HG03439 (cell line): ENCODE data around the gene ETF1.

Source experiments
- ATAC-seq: cut with Tn5 transposase; IDR thresholded peaks from one replicate; pipeline ENCODE4 v1.9.1; 2021; ENCODE audit warnings: mild to moderate bottlenecking, moderate library complexity; ENCODE audit not compliant: unreplicated experiment

Gene ETF1

DNA sequence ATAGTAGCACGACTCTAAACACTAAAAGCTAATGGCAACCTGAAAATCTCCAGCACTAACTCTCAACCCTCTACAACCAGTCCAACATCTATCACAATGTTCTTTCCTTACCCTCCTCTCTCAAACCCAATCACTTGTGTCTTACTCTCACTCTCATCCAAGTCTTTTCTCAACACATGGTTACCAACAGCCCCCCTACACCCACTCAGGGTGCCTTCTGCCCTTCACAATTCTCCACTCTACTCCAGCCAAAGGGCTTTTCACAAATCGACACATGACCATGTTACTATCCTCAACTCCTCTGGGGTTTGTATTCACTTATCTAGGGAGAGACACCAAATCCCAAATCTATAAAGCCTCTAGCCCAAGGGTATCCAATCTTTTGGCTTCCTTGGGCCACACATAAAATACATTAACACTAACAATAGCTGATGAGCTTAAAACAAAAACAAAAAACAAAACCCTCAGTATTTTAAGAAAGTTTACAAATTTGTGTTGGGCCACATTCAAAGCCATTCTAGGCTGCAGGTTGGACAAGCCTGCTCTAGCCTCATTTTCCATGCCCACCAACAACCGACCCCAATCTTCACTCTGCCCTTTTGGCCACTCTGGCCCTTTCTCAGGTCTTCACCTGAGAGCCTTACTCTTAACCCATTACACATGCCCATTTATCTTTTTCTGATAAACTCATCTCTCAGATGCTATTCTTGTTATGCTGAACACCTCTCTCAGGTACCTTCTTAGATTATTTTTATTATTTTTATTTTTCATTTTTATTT lies 20.5 kb upstream of the ETF1 start:
- no peak for ATAC-seq

DNA sequence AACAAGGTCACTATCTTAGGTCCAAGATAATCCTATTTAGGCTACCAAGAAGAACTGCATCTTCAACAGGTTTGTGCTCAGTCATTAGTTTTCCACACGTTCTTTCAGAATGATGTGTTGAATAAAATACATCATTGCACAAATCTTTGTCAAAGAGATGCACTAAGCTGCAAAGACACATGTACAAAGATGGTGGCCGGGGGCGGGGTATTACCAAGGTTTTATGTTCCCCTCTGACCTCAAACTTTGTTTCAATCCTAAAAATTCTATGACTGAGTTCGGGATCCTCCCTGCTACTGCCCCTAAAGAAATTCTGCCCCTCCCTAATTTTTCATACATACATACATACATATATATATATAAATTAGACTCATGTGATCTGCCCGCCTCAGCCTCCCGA lies 17.9 kb upstream of the ETF1 start:
- ATAC-seq, result no peak

DNA sequence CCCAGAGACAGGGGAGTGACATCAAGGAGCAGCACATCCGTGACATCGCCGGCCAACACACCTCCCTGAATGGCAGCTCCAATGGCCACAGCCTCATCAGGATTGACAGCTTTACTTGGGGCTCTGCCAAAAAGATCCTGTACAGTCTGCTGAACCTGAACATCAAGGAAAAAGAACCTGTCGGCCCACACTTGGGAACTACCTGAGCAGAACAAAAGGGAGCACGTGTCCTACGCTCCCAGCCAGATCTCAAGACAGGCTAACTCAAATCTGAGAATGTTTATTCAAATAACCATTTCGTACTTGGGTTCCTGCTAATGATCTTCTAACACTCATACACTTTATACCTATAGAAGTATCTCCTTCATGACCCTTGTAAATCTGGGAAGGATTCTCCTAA lies 16.9 kb upstream of the ETF1 start:
- no peak for ATAC-seq

DNA sequence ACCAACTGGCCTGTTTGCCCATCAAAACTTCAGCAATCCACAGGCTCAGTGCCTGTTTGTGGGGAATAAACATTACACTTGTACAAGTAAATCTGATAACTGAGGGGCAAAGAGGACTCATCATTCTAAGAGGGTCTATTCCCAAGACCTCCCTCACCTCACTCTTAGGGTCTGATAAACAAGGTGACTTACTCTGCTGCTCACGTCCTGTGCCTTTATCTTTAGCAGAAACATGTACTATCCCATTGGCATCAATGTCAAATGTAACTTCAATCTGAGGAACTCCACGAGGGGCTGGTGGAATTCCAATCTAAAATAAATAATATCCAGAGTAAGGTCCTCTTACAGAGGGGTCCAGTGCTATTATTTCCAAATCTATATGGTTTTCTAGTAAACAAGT lies 14.6 kb upstream of the ETF1 start:
- ATAC-seq, result no peak

DNA sequence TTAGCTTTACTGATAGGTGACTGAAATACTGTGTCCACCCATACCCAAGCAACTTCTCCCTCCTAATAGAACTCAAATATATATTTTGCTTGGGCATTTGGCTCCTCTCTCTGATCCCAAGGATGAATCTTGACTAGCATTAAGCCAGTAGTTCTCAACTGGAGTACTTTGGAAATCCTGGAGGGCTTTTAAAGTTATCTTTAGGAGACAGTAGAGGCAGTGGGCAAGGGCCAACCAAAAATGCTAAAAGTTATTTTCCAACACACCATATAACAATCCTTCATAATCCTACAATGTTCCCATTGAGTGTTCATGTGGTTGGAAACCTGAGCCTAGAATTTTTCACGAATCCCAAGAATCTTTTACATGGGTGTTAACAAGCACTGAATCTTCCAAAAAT lies 11.1 kb upstream of the ETF1 start:
- no peak for ATAC-seq

DNA sequence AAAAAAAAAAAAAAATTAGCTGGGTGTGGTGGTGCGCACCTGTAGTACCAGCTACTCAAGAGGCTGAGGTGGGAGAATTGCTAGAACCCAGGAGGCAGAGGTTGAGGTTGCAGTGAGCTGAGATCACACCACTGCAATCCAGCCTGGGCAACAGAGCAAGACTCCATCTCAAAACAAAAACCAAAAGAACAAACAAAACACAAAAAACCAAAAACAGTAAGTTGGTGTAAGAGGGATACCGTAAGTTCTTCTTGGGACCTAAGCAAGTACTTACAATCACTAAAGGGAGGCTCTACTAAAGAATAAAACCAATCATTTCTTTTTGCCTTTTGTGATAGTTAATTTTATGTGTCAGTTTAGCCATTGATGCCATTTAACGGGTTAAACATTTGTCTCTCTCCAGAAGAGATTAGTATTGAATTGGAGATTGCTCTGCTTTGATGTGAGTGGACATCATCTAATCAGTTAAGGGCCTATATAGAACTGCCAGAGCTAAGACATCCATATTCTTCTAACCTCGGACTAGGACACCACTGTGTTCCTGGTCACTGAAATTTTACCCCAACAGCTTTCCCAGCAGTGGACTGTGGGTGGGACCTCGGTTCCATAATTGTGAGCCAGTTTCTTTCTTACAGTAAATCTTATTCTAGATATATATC lies 10.5 kb upstream of the ETF1 start:
- no peak for ATAC-seq

DNA sequence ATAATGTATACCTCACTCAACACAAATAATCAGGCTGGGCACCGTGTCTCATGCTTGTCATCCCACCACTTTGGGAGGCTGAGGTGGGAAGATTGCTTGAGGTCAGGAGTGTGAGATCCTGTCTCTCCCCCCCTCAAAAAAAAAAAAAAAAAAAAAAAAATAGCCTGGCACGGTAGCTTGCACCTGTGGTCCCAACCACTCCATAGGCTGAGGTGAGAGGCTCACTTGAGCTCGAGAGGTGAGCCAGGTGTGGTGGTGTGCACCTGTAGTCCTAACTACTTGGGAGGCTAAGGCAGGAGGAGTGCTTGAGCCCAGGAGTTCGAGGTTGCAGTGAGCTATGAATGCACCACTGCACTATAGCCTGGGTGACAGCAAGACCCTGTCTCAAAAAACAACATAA lies 9.6 kb upstream of the ETF1 start:
- no peak for ATAC-seq

DNA sequence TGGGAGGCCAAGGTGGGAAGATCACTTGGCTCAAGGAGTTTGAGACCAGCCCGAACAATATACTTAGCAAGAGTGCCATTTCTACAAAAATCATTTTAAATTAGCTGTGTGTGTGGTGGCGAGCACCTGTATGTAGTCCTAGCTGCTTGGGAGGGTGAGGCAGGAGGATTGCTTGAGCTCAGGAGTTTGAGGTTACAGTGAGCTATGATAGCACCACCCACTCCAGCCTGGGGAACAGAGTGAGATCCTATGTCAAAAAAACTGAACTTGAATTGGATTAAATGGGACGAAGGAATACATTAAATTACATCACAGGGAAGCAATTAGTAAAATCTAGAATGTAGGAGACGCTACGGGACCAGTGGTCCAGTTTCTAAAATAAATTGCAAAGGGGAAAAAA lies 6.4 kb upstream of the ETF1 start:
- ATAC-seq, result no peak

DNA sequence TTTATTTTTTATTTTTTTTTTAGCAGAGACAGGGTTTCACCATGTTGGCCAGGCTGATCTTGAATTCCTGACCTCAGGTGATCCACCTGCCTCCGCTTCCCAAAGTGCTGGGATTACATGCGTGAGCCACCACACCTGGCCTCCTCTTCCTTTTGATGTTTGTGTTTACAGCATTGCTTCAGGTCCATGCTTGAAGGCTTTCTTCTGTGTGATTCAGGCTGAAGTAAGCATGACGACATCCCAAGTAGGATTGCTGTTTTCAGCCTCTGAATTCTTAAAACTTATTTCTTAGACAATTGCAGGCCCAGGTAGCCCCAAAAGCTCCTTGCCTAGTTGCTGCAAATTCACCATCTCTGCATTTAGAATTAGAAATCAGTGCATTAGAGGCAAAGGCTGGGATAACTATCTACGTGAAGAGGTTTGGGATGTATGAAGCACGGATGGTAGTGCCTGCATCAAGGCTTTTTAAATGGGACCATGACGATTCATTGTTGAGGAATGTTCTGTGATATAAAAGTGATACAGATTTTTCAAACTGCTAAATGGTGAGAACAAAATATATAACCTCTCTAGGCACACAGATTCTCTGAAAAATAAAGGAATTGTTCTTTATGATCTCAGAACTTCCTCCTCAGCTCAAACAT lies 3.0 kb upstream of the ETF1 start:
- ATAC-seq, result no peak

DNA sequence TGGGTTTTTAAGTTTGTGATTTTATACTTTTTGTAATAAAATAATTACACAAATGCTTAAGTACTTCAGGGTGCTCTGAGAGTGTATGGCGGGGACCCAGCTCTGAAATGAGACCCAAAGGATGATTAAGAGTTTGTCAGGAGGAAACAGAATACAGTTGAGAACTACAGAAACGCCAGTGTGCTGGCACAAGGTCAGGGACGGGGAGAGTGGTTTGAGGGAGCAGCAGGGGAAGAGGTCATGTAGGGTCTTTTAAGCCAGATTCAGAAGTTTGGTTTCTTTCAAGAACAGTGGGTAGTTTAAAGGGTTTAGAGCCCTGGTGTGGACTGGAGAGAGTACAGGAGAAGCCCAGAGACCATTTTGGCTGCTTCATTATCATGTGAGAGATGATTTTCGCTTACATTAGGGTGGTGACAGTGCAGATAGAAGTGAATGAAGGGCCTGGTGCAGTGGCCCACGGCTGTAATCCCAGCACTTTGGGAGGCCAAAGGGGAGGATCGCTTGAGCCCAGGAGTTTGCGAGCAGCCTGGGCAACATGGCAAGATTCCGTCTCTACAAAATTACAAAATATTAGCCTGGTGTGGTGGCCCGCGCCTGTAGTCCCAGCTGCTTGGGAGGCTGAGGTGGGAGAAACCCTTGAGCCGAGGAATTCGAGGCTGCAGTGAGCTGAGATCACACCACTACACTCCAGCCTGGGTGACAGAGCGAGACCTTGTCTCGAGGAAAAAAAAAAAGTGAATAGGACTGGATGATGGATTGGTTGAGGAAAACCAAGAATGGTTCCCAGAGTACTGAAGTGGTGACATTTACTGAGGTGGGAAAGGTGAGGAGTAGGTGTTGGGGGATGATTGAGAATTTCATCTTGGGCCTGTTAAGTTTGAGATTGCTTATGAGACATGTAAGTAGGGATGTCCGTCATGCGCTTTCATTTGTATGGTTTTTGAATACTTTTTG lies 1.4 kb upstream of the ETF1 start:
- no peak for ATAC-seq

DNA sequence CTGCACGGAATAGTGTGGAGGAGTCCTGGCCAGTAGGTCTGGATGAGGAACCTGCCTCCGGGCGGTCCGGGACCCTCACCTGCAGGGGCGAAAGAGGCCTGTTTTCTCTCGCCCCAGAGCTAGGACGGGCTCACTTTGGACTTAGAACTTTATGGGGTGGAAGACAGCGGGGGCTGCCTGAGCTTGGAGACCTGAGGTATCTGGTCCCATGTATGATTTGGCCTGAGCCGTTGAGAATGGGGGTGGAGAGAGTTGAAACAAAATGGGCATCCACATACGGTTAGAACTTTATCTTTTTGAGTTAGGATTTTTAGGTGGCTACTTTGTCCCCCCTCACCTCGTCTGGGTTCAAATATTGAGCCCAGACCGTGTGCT lies 681 bp upstream of the ETF1 start:
- peak; percentile 46 for ATAC-seq

DNA sequence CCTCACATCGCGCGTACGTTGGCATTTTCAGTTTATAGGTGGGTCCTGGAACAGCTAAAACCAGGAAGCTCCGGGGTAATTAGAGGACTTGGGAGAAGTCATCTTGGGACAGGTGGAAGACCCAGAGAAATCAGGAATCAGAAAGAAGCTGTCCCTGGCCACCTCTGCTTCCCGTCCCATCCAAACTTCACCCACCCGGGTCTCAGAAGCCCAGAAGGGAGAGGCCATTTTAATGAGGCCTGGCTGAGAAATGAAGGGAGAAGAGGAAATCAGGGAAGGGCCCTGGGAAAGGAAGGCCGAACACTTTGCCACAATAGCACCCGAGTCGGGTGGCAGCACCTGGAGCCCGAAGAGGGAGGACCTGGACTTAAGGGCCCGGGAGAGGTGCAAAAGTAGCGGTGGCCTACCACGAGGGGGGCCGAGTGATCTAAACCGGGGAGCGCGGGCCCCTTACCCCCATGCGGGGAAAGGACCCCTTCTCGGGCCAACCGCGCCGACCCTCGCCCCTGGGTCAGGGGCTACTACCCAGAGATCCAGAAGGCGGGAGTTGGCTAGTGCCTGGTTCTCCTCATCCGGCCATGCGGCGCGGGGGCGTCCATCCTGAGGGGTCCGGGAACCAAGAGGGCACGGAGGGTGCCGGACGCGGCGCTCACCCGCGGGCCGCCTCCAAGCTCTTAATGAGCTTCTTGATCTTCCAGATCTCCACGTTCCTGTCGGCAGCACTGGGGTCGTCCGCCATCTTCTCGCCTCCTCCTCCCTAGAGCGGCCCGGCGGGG lies 668 bp downstream of the ETF1 start:
- ATAC-seq, result peak; percentile 0

DNA sequence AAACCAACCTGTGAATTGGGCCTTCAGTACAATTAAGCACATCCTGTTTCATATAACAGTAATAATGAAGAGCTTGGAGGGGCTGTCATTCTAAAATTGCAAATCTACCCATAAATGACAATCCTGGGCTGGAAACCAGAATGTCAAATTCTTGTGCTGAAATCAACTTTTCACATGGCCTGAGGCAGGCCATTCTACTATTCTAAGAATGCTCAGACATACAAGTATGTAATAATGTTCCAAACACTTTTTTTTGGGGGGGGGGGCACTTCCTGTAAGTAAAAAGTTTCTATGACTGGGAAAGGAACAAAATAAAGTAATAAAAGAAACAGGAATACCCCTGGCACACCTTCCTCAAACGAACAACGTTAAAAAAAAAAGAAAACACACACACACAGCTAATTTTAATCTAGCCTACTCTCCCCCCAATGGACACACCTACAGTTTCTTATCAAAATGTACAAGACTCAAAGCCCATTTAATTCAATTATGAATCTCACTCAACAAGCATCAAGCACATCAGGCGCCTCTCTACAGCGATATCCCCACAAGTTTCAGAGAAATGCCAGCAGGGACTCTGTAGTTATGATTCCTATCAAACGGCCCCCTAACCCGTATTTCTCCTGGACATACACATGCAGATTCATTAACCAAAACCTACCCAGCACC lies 1.4 kb downstream of the ETF1 start:
- no peak for ATAC-seq

DNA sequence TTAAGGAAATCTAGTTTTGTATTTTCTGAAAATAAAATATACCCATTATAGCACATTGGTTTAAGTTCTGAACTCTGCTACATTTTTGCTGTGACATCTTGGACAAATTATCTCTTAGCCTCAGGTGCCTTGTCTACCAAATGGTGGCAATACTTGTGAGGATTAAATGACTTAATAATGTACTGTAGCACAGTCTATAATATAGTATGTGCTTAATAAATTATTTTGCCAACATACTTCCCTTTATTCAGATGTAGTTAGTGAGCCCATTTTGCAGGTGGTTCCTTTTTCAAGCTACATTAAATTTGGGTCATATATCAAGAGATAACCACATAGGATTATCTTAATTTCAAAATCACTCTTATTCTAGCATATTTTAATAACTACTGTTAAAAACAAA lies 3.2 kb downstream of the ETF1 start:
- no peak for ATAC-seq

DNA sequence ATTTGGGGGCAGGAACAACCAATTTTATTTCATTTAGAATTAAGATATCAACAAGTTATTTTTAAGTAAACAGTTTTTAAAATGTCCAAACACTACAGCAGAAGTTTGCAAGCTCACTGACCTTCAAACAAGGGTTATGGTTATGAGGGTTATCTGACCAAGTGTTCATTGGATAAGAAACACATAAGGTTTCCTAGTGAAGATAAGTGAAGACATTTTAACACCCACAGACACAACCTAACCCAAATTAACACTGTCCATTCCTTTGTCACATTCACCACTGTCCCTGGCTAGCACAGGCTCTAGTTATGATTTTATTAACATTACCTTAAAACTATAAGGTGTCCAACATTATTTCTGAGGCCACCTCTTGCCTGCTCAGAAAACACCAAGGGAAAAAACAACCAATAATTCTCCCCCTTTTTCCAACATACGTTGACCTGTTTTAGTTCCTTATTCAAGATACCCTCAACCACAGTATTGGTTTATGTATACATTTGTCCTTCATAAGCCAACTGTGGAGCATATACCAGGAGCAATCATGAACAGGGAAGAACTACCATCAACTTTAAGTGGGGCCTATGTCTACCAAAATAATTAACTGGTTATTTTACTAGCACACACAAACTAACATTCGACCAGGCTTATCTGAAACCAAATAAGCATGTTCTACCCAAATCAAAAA lies 4.0 kb downstream of the ETF1 start:
- ATAC-seq, result no peak

DNA sequence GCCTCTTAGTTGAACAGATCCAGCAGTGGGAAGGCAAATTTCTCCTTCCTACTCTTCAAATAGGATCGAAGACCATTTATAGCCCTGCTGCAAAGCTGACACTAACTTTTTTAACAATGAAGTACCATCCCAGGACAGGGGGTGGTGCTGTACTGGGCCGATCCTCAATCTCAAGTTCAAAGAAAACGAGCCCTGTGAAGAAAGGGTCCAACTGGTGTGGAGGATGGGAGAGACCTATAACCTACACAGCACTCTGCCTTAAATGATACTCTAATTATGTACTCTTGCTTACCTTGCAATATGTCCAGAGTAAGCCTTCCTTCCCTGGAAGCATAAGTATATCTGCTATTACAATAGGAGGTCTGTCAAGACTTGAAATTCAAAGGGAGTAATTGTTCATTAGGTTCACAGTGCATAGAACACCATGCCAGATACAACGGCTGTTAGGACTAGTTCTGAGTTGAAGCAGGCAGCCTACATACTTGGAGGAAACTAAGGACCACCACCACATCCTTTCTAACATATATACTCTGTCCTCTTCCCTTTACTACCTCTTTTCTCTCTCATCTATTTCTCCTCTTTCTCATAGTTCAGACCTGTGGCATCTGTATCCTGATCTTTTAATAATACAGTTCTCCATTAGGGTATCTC lies 6.2 kb downstream of the ETF1 start:
- no peak for ATAC-seq

DNA sequence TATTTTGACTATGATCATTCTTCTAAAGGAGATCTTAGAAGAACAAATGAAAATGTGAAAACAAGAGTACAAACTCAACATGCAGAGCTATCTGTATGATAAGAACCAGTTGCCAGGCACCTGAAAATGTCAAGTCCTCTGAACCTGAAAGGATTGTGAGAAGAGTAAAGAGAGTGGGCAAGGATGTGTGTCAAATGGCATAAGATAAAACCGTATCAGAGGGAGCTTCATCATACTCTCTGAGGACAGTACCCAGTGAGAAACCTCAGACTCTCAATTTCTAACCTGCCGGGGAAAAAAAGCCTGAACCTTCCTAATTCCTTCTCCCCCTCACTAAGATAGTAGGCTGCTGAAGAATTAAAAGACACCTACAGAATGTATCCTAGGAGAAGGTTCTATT lies 6.8 kb downstream of the ETF1 start:
- ATAC-seq, result no peak

DNA sequence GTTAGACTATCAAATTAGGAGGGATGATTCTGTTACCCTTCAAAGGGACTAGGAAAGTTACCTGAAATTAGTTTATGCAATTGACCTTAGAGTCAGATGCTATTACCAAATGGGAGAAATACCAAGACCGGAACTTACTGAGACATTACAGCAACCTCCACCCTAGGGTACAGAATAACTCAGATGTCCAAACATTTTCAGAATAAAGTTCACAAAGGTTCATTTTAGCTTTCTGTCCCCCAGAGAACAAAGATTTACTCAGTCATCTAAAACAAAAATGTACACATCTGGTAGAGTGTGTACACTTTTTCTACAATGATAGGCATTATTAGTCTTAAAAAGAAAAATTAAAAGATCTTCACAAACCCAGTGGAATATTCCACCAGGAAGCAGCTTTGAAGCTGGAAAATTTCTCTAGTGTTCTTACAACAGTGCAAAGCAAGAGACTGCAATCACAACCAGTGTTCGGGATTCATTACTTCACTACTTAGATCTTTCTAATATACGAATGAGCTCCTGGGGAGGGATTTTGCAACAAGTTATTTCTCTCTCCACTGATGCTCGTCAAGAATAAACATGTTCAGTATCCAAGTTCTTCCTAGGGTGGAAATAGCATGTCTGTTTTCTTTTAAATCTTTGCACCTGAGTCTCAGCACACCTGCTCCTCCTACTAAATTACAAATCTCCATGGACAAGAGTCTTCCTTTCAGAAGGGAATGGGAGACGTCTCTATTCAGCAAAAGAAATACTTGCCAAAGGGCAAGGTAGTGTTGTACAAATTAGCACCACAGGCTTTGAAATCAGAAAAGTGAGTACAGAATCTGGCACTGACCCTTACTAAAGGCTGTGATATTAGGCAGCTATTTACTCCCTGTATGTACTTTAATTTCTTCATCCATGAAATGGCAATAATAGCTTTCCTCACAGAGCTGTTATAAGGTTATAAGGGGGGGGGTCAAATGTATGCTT lies 8.8 kb downstream of the ETF1 start:
- ATAC-seq, result no peak
